Muscle layer of duodenum (tissue), 2 donors: Measurements from ENCODE around the gene CASP8AP2.
"Not testable (repeated sequence)": the region's sequence is repeated elsewhere in the genome, so short reads cannot be mapped to it uniquely, and the experiment has no call there.

Experiments used
- H3K27ac ChIP-seq: one replicate; pipeline ENCODE4 v1.7.0; 2013; ENCODE audit warnings: mild to moderate bottlenecking, low read length
- H3K27me3 ChIP-seq: one replicate; pipeline ENCODE4 v1.7.0; 2013; ENCODE audit warnings: low read depth, mild to moderate bottlenecking, control low read depth, low read length
- H3K36me3 ChIP-seq, 2 donors: one replicate each; pipeline ENCODE4 v1.7.0; 2013; ENCODE audit warnings: low read length in 2 of 2, control low read depth in 1 of 2, mild to moderate bottlenecking in 1 of 2; ENCODE audit not compliant: insufficient read depth in 2 of 2, control insufficient read depth in 1 of 2
- H3K4me1 ChIP-seq, 2 donors: one replicate each; pipeline ENCODE4 v1.7.0; 2013; ENCODE audit warnings: low read length in 2 of 2, mild to moderate bottlenecking in 2 of 2, control low read depth in 1 of 2, moderate library complexity in 1 of 2; ENCODE audit not compliant: insufficient read depth in 2 of 2, control insufficient read depth in 1 of 2
- H3K4me3 ChIP-seq, 2 donors: one replicate each; pipeline ENCODE4 v1.7.0; 2013; ENCODE audit warnings: low read length in 2 of 2, low read depth in 1 of 2, mild to moderate bottlenecking in 1 of 2
- H3K9me3 ChIP-seq, 2 donors: one replicate each; pipeline ENCODE4 v1.7.0; 2013; ENCODE audit warnings: low read length in 2 of 2, control low read depth in 1 of 2, mild to moderate bottlenecking in 1 of 2; ENCODE audit not compliant: control insufficient read depth in 1 of 2
- donor health status: healthy.

The CASP8AP2 gene

GRCh38 chr6:89794324-89794723 lies 35.4 kb upstream of the CASP8AP2 start:
- H3K4me3 ChIP-seq = no peak overlapping the region
- no peaks in the 10 kb centered on the region for H3K9me3 ChIP-seq
- H3K4me1 ChIP-seq = no peaks in the 10 kb centered on the region
- H3K27ac ChIP-seq = no peak overlapping the region
- H3K27me3 ChIP-seq = no peaks in the 10 kb centered on the region
- peaks cover 28 to 48% of the 10 kb centered on the region in 2 donors for H3K36me3 ChIP-seq

- peaks cover 18 to 35% of the 10 kb centered on the region in 2 donors for H3K36me3 ChIP-seq
- no peaks in the 10 kb centered on the region for H3K27me3 ChIP-seq
- H3K4me1 ChIP-seq = no peaks in the 10 kb centered on the region
- no peaks in the 10 kb centered on the region for H3K9me3 ChIP-seq
- H3K4me3 ChIP-seq = no peak overlapping the region
- no peak overlapping the region for H3K27ac ChIP-seq
Observed at GRCh38 chr6:89797317-89797716, 32.4 kb upstream of the CASP8AP2 start.

GRCh38 chr6:89799096-89799495 lies 30.6 kb upstream of the CASP8AP2 start:
- H3K4me3 ChIP-seq = no peak overlapping the region
- H3K27me3 ChIP-seq = no peaks in the 10 kb centered on the region
- H3K4me1 ChIP-seq = no peaks in the 10 kb centered on the region
- peaks cover 10 to 29% of the 10 kb centered on the region in 2 donors for H3K36me3 ChIP-seq
- H3K9me3 ChIP-seq = no peaks in the 10 kb centered on the region
- H3K27ac ChIP-seq = no peak overlapping the region

GRCh38 chr6:89799756-89800155 lies 29.9 kb upstream of the CASP8AP2 start:
- peaks cover 10 to 25% of the 10 kb centered on the region in 2 donors for H3K36me3 ChIP-seq
- no peak overlapping the region for H3K27ac ChIP-seq
- no peaks in the 10 kb centered on the region for H3K9me3 ChIP-seq
- no peaks in the 10 kb centered on the region for H3K4me1 ChIP-seq
- no peaks in the 10 kb centered on the region for H3K27me3 ChIP-seq
- H3K4me3 ChIP-seq = no peak overlapping the region

- Histone ChIP-seq H3K36me3 (peaks cover 10 to 15% of the 10 kb centered on the region in 2 donors), H3K9me3 (no peaks in the 10 kb centered on the region), H3K4me1 (no peaks in the 10 kb centered on the region), H3K27me3 (no peaks in the 10 kb centered on the region), H3K4me3 (no peak overlapping the region), H3K27ac (no peak overlapping the region)
Observed at GRCh38 chr6:89803271-89803670, 26.4 kb upstream of the CASP8AP2 start.

- H3K9me3 ChIP-seq = no peaks in the 10 kb centered on the region
- H3K27me3 ChIP-seq = no peaks in the 10 kb centered on the region
- H3K27ac ChIP-seq = no peak overlapping the region
- H3K36me3 ChIP-seq = peaks cover 4 to 9% of the 10 kb centered on the region in 2 donors
- H3K4me3 ChIP-seq = no peak overlapping the region
- H3K4me1 ChIP-seq = no peaks in the 10 kb centered on the region
Observed at GRCh38 chr6:89805814-89806371, 23.8 kb upstream of the CASP8AP2 start.

GRCh38 chr6:89807581-89807980 lies 22.1 kb upstream of the CASP8AP2 start:
- H3K4me1 ChIP-seq = no peaks in the 10 kb centered on the region
- no peak overlapping the region for H3K4me3 ChIP-seq
- H3K27ac ChIP-seq = no peak overlapping the region
- no peaks in the 10 kb centered on the region for H3K9me3 ChIP-seq
- H3K36me3 ChIP-seq = peaks cover 0 to 5% of the 10 kb centered on the region in 2 donors
- H3K27me3 ChIP-seq = no peaks in the 10 kb centered on the region

GRCh38 chr6:89813422-89813821 lies 16.3 kb upstream of the CASP8AP2 start:
- H3K4me1 ChIP-seq, H3K4me3 ChIP-seq, H3K27ac ChIP-seq, H3K36me3 ChIP-seq, H3K9me3 ChIP-seq, H3K27me3 ChIP-seq: not testable (repeated sequence)

GRCh38 chr6:89817481-89817880 lies 12.2 kb upstream of the CASP8AP2 start:
- Histone ChIP-seq H3K36me3 (no peaks in the 10 kb centered on the region), H3K27ac (no peak overlapping the region), H3K9me3 (no peaks in the 10 kb centered on the region), H3K4me1 (peaks cover 9 to 11% of the 10 kb centered on the region in 2 donors), H3K27me3 (no peaks in the 10 kb centered on the region), H3K4me3 (no peak overlapping the region)

- peak overlapping the region; percentile 21 for H3K27ac ChIP-seq
- H3K4me3 ChIP-seq = peak overlapping the region; percentile 65 to 94
- peaks cover 9 to 11% of the 10 kb centered on the region in 2 donors for H3K4me1 ChIP-seq
- H3K36me3 ChIP-seq = no peaks in the 10 kb centered on the region
- H3K9me3 ChIP-seq = no peaks in the 10 kb centered on the region
- H3K27me3 ChIP-seq = no peaks in the 10 kb centered on the region
Observed at GRCh38 chr6:89818977-89819335, 10.7 kb upstream of the CASP8AP2 start.

GRCh38 chr6:89819336-89820130 lies 10.1 kb upstream of the CASP8AP2 start, which contains the start of gene MDN1:
TSS of gene MDN1 (minus strand) at chr6:89819794. CDS start at chr6:89819607, 187 bp downstream.
- Histone ChIP-seq H3K36me3 (no peaks in the 10 kb centered on the region), H3K27ac (peak within 1 kb of the TSS; percentile 21), H3K27me3 (no peaks in the 10 kb centered on the region), H3K4me3 (peak within 1 kb of the TSS; percentile 65 to 94), H3K4me1 (peaks cover 9 to 11% of the 10 kb centered on the region in 2 donors), H3K9me3 (no peaks in the 10 kb centered on the region)
